Activated CD4-positive, CD25-positive, alpha-beta regulatory T cell (primary cell): ENCODE results near the gene OSM.

Source experiments
- DNase-seq, 4 experiments: peaks; one replicate each; lab custom pipeline; 2025; lab: John Stamatoyannopoulos, UW

The OSM gene

DNA sequence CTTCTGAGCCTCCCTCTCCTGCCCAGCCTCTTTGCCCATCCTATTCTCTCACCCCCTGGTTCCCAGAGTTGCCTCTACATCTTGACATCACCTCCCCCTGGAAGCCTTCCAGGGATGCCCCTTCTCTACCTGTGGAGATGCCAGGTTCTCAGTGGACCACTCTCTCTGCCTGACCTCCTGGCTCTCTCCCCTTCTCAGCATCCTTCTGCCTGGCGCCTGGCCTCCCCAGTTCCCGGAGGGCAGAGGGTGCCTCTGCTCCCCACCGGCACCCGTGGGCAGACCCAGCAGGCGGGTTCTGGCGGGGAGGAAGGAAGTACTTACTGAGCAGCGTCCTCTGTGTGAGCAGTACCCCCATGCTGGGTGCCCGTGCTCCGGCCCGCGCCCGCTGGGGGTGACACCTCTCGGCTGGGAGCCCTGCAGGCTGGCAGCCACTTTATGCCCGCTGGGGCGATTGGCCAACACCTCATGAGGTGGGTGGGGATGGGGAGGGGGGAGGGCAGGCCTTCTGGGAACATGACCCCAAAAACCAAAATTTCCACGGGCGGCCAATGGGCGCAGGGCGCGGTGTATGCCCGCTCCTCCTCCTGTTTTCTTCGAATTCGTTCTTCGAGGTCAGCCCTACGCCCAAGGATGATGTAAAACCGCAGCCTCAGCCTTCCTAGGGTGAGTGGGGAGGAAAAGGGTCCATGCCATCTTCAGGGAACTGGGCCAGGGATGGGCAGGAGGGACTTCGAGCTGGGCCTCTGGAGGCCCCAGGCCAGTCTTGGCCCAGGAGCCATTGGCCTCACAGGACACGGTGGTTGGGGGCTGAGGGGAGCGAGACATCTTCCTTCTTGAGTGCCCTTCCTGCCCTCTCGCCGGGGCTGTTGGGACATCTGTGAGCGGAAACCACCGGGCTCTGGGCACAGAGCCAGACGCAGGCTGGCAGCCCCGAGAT is at the start of gene OSM:
Gene OSM (minus strand): TSS at position 407 of the 937 bp plus-strand sequence. CDS start 52 bp downstream, at position 355.
- peak in 3 of 4 experiments; percentile 45 to 59 (median 55) for DNase-seq

DNA sequence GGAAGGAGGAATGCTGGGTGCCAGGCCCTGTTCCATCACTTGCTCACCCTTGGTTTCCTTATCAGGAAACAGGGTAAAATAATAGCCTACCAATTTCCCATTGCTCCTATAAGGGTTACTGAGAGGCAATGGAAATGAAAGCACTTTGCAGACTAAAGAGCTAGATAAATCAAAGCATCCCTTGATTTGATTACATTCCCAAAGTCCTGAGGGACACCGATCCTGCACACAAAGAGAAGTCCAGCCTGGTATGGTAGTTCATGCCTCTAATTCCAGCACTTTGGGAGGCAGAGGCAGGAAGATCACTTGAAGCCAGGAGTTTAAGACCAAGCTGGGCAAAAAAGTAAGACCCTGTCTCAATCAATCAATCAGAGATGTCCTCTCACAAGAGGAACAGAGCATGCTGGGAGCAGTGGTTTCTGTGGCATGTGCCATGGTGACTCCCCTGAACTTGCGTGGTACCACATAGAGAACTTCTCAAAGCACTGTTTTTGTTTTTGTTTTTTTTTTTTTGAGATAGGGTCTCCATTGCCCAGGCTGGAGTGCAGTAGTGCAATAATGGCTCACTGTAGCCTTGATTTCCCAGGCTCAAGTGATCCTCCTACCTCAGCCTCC is 49.4 kb upstream of the OSM start:
- no peak for DNase-seq

DNA sequence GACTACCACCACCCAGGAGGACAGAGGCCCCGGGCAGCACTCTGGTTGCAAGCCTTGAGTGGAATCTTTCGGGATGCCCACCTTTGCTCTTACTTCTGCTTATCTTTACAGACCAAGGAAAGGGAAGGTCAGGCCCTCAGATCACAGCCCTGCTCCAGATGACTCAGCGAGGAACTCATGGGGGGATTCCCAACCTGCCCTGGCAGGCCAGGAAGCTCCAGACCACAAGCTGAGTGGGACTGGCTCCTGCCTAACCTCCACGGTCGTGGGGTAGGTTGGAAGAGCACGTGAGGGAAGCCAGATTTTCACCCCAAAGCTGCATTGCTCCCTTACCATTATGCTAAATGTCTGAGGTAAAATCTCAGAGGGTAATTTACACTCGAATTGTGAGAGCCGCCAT is 48.3 kb upstream of the OSM start:
- no peak for DNase-seq

DNA sequence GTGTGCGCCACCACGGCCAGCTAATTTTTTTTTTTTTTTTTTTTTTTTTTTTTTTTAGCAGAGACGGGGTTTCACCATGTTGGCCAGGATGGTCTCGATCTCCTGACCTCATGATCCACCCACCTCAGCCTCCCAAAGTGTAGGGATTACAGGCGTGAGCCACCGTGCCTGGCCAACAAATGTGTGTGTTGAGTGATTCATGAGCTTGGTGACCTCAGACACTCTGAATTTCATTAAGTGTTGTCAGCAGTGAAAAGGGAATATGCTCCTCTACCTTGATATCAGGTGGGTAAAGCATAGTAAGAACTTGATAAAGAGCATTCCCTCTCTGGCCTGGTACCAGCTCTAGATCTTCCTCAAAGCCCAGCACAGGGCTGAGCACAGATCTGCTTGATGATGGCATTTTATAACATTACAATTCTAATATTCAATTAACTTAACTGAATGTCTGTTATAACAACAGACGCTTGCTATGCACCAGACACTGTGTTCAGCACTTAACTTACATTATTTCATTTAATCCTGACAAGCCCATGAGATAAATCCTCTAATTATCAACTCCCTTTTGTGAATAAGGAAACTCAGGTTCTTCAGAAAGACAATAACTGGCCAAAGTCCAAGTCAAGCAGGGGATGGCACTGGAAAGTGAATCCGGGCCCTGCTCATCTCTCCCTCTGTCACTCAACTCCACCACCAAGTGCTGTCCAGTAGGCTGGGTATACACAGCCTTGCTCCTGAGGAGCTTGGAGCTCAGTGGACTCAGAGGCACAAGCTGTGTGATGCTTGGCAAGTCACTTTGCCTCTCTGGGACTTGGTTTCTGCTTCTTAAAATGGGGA is 47.1 kb upstream of the OSM start:
- no peak for DNase-seq

DNA sequence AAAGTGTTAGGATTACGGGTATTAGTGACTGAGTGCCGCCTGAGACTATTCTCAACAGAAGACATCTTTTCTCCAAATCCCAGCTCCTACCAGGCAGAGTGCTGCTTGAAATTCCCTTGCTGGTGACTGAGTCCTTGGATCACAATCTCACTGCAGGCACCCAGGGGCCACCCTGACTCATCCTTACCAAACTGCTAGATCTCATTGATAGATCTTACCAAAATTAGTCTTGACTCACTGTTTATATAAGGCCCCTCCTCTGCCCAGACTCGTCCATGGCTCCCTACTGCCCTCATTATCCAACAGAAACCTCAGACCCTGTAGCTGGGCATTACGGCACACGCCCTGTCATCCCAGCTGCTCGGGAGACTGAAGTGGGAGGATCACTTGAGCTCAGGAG is 45.4 kb upstream of the OSM start:
- no peak for DNase-seq

DNA sequence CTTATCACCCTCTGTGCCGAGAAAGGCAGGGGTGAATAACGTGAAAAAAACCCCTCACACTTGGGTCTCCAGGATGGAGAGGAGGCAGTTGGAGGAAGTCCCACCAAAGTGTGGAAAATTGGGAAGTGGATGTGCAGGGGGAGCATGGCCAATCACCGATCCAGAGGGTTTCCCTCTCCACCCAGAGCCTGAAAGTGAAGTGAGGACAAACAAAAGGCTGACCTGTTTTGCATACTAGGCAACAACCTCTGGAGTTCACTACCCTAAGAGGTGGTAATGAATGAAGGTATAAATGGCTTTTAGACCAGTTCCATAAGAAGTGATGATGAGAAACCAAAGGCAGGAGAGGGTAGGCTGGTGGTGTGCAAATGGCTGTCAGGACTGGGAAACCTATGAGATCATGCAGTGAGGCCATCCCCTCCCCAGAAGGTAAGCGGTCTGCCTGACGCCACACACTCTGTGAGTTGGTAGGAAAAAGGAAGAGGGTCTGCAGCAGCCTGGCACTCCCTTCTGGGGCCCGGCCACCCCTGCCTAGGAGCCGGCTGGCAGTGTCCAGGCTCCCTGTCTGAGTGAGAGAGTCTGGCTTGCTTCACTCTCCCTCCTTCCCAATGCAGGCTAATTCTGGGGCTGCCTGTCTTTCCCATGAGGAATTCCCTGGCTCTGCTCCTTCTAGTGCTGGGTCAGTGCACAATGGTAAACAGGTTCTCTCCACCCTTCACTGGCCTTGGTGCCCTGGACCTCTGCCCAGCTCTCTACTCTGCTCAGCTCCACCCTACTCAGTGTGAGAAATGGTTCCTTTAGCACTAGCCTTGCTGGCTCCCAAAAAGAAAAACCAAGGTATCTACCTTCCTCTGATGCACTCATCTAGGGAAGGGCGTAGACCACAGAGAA is 44.5 kb upstream of the OSM start:
- DNase-seq, result no peak

DNA sequence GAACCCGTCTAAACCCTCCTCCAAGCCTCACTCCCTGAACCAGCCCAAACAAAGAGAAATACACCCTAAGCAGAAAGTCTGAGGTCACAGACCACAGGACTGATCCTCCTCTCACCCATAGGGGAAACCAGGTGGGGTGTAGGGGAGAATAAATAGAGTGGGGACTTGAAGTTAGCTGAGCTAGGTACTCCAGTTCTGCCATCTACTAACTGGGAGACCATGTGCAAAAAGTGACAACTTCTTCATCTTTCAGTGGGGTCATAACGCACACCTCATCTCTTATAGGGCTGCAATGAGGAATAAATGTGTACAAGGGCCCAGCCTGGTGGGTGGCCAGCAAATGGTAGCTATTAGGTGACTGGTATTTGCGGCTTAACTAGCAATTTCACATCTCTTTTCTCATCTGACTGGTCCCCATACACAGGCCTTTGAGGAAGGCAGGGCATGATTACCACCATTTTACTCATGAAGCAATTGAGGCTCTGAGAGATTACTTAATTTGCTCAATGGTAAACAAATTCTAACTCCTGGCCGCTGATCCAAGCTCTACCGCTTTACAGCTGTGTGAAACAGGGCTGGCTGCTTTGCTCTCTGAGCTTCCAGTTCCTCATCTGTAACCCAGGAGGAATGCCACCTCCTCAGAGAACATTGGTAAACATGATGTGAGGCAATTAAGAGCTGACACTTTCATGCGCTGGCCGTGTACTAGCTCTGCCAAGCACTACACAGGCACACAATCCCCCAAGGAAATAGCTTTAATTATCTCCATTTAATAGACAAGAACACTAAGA is 43.5 kb upstream of the OSM start:
- DNase-seq, result no peak

DNA sequence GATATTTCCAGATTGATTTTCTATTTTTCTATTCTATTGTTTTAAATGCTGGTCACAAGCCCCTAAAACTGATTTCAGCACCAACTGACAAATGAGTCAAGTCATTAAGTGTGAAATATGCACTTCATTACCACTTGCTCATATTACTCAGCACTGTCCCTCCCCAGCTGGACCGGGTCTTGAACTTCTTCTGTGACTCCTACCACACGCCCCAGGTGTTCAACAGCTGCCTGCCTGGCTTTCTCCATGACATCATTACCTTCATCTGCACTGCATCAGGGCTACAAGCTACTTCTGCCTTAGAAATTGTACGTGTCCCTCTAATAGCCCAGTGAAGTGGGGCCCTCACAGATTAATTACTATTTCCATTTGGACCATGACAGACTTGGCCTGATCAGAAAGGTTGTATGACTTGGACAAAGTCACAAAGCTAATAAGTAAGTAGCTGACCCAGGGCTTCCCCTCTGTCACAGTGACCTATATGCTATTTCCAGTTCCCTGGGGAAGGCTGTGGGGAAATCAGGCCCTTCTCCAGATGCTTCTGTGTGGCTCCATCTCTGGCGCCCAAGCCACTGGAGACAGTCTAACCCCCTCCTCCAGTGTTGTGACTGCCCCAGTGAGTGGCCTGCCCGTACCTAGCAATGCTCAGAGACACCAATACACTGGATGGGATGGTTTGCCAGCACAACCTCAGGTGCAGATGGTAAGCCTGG is 42.0 kb upstream of the OSM start:
- peak in 1 of 4 experiments; percentile 26 for DNase-seq

DNA sequence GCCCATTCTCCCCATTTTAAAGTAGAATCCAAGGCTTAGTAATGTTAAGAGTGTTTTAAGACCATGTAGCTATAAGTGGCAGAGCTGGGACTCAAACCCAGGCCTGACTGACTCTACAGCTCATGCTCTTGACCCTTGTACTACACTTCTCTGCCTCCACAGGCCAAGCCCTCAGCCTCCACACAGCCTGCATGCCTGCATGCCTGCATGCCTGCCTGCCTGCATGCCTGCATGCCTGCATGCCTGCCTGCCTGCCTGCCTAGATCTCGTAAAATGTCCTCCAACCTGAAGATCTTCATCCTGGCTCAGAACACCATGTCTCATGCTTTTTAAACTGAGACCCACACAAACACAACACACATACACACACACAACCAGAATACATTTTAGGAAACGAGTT is 41.4 kb upstream of the OSM start:
- DNase-seq, result no peak

DNA sequence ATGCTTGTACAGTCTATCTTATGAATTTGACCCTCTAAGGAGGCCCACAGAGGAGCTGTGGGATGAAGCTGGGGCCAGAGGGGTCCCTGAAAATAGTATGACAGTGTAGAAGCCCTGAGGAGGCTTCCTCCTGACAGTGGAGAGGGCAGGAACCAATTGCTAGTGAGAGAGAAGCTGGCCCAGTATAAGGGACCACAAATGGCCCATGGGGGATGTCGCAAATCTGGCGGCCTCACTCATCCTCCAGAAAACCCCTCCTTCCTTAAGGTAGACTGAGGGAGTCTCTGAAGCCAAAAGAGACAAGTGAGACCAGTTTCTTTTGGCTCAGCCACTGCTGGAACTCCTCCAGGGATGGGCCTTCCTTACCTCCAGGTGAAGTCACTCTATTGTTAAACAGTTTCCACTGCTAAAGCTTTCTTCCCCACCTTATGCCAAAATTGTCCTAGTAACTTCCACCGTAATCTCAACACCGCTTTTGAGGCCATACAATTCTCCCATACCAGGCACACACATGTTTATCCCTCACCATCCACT is 40.5 kb upstream of the OSM start:
- DNase-seq, result no peak

DNA sequence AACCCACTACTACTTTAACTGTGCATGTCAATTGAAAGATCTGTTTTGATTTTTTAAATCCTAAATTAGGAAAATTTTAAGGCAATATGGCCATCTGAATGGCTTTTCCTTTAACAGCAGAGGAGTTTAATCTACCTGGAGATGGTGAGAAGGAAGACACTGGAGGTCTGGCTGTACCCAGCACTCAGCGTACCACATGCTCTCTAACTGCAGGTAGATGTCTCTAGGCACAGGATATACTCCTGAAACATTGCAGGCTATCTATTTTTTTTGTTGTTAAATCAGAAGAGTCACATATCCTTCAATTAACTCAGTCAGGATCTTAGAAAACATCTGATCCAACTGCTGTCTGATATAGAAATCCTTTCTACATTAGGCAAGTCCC is 40.0 kb upstream of the OSM start:
- DNase-seq, result no peak

DNA sequence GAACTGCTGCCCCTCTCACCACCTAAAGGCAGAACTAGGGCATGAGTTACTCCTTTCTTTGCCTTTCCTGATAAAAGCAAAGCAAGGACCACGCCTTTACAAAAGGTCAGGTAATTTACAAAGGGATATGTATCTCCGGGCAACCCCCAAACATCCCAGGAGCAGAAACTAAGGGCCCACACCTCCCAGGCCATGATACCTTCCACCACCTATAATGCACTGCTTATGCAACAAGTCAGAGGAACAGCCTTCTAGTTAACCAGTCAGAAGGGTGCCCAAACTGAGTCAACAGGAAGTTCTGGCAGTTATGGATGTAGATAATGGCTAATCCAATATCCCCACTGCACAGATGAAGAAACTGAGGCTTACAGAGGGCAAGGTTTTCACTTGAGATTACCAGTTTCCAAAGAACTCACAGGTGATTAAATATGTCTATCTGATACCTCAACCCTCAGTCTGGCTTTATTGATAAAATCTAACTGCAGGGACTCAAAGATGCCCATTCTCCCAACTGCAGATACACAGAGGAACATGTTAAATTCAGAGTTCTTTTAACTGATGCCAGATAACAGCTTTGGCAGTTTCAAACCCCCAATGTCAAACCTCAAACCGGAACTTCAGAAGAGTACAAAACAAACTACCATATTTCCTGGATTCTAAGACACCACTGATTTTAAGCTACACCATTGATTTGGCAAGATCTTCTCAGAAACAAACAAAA is 39.4 kb upstream of the OSM start:
- no peak for DNase-seq

DNA sequence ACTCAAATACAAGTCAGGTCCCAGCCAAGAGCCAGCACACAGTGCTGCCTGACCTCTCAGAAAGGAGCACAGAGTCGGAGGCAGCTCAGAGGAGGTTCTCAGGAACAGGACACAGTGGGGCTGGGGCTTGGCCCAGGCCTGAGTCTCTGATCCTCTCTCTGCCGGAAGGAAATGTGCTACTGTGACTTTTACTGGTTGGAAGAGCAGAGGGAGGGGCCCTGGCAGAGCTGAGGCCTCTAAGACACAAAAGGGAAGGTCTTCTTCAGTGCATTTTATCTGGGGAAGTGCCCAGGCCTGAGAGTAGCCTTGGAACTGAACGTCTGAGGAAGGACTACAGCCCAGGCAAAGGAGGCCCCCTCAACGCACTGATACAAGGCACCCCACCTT is 38.9 kb upstream of the OSM start:
- peak in 1 of 4 experiments; percentile 33 for DNase-seq

DNA sequence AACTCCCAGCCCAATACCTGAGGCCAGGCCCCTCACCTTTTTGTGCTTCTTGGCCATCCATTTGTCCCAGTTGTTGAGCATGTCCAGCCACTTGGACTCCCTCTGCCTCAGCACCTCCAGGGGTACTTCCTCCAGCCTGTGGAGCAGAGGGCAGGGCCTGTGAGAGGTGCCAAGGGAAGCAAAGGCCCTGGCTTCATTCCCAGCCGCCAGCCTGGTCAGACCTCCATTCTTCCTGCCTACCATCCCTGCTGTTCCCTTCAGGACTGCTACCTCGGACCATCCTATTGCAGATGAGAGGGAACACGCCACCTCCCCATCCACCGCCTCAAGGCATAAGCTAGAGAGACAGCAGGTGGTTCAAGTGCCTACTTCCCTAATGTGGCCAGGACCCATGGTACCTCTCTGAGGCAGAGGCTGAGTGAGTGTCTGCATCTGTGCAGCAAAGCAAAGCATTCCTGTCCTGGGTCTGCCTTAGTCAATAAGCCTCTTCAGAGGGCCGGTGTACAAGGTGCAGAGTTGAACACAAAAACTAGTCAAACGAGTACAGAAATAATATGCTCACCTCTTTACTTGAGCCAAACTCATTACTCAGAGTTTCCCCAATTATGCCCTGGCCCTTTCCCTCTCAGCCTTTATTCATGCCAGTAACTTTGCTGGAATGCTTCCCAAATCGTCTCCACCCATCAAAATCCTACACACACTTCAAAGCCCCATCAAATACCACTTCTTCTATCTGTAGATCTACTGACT is 38.0 kb upstream of the OSM start:
- no peak for DNase-seq

DNA sequence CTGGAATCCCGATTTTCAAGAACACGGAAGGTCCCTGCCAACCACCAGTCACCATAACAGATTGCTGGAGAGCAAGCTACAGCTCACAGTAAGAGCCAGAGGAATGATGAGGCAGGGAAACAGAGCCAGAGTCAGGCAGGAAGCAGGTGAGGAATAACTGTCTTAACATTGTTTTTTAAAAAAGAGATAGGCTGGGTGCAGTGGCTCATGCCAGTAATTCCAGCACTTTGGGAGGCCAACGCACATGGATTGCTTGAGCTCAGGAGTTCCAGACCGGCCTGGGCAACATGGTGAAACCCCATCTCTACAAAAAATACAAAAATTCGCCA is 36.1 kb upstream of the OSM start:
- DNase-seq, result no peak

DNA sequence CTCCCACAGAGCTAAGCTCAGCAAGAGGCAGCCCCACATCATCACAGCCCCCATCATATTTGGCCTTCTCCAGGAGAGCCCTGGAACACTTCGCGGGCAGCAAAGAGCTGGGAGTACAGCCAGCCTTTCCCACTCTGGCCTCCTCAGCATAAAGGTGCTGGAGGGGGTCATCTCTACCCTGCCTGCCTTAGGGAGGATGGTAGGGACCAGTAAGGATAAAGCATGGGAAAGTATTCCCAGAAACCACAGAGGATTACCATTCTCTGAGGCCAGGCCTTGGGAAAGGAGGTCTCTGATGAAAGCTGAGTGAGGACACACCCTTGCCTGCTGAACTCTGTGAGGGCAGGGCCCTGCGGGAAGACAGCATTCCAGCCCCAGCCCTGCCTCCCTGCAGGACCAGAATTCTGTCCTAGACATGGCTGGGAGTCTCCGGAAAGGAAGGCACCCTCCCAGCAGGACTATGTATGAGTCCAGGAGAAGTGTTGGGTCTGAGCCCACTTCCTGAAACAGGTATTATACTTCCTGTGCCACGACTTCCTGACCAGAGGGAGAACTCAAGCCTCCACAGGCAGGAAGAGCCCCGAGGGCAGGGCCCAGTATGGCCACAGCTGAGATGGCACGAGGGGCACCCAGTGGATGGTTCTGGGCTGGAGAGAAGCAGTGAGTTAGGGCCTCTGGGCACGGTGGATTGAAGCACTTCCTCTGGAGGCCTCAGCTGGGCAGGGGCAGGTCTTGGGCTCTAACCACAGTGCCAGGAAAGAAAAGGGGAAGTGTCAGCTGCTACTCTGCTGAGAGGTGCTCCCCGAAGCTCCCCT is 35.6 kb upstream of the OSM start:
- DNase-seq, result no peak

DNA sequence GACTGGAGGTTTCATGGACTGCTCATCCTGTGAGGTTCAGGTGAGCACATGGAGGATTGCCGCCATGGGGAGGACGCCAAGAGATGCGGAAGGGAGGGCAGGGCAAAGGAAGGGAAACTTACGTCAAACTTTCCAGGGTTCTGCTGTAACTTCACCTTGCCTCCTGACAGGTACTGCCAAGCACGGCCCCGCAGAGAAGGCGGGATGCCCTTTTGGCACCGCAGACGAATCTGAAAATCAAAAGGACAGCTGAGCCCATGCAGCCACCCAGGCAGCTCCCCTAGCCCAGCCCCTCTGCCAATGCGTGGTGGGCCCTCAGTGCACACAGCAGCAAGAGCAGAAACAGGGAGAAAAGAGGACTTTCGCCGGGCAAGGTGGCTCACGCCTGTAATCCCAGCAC is 32.7 kb upstream of the OSM start:
- DNase-seq, result no peak
